HCT116 (cell line): ENCODE measurements around the gene DACT1. TPM values are rescaled to one million over a fixed set of nuclear protein-coding genes. Genes with fewer than 3 reads are reported as not detected.

Experiments used
- ATAC-seq: fragments of 200-7000 bp; cut with Tn5 transposase; 2 replicates; pipeline ENCODE4 v1.9.1; 2020; ENCODE audit warnings: mild to moderate bottlenecking, moderate library complexity
- BruUV-seq: library from RNA; stranded (reverse); fragments of 400-500 nt; replicated peaks from 2 replicates; lab custom pipeline; 2021; lab: Mats Ljungman, UMichigan
- CTCF ChIA-PET: fragments of 300-600 bp; sonication (Branson Sonifier 250); formaldehyde crosslinking; loops from one replicate; lab custom pipeline; 2021; ENCODE audit warnings: antibody characterized with exemption; lab: Charles Lee
- POLR2A ChIA-PET: fragments of 300-600, 350-600 bp; sonication (Branson Sonifier 250); formaldehyde crosslinking; loops from one replicate; lab custom pipeline; 2021; ENCODE audit warnings: antibody characterized with exemption; lab: Charles Lee
- RAD21 ChIA-PET, 2 experiments: fragments of 300-600 bp; sonication (Branson Sonifier 250); formaldehyde crosslinking; loops; one replicate each; lab custom pipeline; 2023; ENCODE audit warnings: low total read pairs in 2 of 2; ENCODE audit not compliant: uncharacterized antibody in 2 of 2, unreplicated experiment in 2 of 2, low non-redundant PET in 1 of 2; lab: Charles Lee
- DNase-seq: peaks from one replicate; pipeline ENCODE4 v3.0.0-alpha.2; 2010; ENCODE audit warnings: low read depth, low spot score
- H2AFZ ChIP-seq: fragments of 200-600 bp; shearing (Covaris generic), sonication (generic); 2 replicates; pipeline ENCODE4 v1.6.1; 2017; ENCODE audit warnings: low read depth, mixed run types, mixed read lengths, antibody characterized with exemption, low read length; ENCODE audit not compliant: poor library complexity, severe bottlenecking
- H3K27ac ChIP-seq: 2 replicates; pipeline ENCODE4 v1.5.1; 2012; ENCODE audit warnings: low read depth, low read length
- H3K27me3 ChIP-seq: fragments of 200-600 bp; sonication (generic); 2 replicates; pipeline ENCODE4 v1.6.1; 2016; ENCODE audit warnings: mixed run types, low read length, mixed read lengths; ENCODE audit not compliant: insufficient read depth
- H3K36me3 ChIP-seq, 2 experiments: fragments of 200-500 bp in 1 of 2; fragments of 200-600 bp in 1 of 2; sonication (Bioruptor generic) in 1 of 2; sonication (generic) in 1 of 2; 2 replicates each; pipeline versions ENCODE4 v1.5.1 to v1.6.1; 2014 to 2016; ENCODE audit warnings: low read length in 2 of 2, inconsistent platforms in 1 of 2, mixed read lengths in 1 of 2, mixed run types in 1 of 2; ENCODE audit not compliant: insufficient read depth in 2 of 2, control insufficient read depth in 1 of 2
- H3K4me1 ChIP-seq, 2 experiments: fragments of 200-600 bp in 1 of 2; sonication (generic) in 1 of 2; 2 replicates each; pipeline versions ENCODE4 v1.5.1 to v1.6.1; 2012 to 2017; ENCODE audit warnings: low read length in 2 of 2, inconsistent platforms in 1 of 2, mild to moderate bottlenecking in 1 of 2, mixed read lengths in 1 of 2, mixed run types in 1 of 2, moderate library complexity in 1 of 2; ENCODE audit not compliant: insufficient read depth in 2 of 2, control insufficient read depth in 1 of 2
- H3K4me2 ChIP-seq: fragments of 200-600 bp; sonication (generic); 2 replicates; pipeline ENCODE4 v1.6.1; 2017; ENCODE audit warnings: mixed run types, low read length, mixed read lengths
- H3K4me3 ChIP-seq, 2 experiments: fragments of 200-600 bp in 1 of 2; sonication (generic) in 1 of 2; replicated peaks in 1 of 2; 2 replicates each; pipeline ENCODE4 v1.5.1; 2011 to 2016; ENCODE audit warnings: low read length in 2 of 2, control low read depth in 1 of 2, low read depth in 1 of 2, mild to moderate bottlenecking in 1 of 2, mixed read lengths in 1 of 2, mixed run types in 1 of 2
- H3K79me2 ChIP-seq: fragments of 200-600 bp; sonication (generic); 2 replicates; pipeline ENCODE4 v1.6.1; 2017; ENCODE audit warnings: mild to moderate bottlenecking, mixed run types, low read length, moderate library complexity, mixed read lengths; ENCODE audit not compliant: insufficient read depth
- H3K9ac ChIP-seq: fragments of 200-600 bp; sonication (generic); 2 replicates; pipeline ENCODE4 v1.6.1; 2016; ENCODE audit warnings: low read length, mixed read lengths
- H3K9me2 ChIP-seq: fragments of 200-600 bp; sonication (generic), shearing (Covaris generic); 2 replicates; pipeline ENCODE4 v1.6.1; 2017; ENCODE audit warnings: mixed run types, mild to moderate bottlenecking, moderate library complexity; ENCODE audit not compliant: insufficient read depth
- H3K9me3 ChIP-seq, 2 experiments: fragments of 200-500 bp in 1 of 2; fragments of 200-600 bp in 1 of 2; sonication (Bioruptor generic) in 1 of 2; sonication (generic) in 1 of 2; 2 replicates each; pipeline ENCODE4 v1.6.1; 2014 to 2017; ENCODE audit warnings: low read length in 2 of 2, mixed read lengths in 2 of 2, inconsistent platforms in 1 of 2, low read depth in 1 of 2, mild to moderate bottlenecking in 1 of 2, mixed run types in 1 of 2, moderate library complexity in 1 of 2; ENCODE audit not compliant: control insufficient read depth in 1 of 2, insufficient read depth in 1 of 2
- H4K20me1 ChIP-seq: fragments of 200-600 bp; sonication (generic), shearing (Covaris generic); 2 replicates; pipeline ENCODE4 v1.6.1; 2017; ENCODE audit warnings: mixed run types, mild to moderate bottlenecking, moderate library complexity; ENCODE audit not compliant: insufficient read depth
- CBX3 ChIP-seq: IDR thresholded peaks from 2 replicates; pipeline ENCODE4 v1.6.1; 2012; ENCODE audit warnings: low read depth
- EGR1 ChIP-seq: IDR thresholded peaks from 2 replicates; pipeline ENCODE4 v1.6.1; 2012; ENCODE audit warnings: low read depth
- ELF1 ChIP-seq: IDR thresholded peaks from 2 replicates; pipeline ENCODE4 v1.6.1; 2012; ENCODE audit warnings: low read depth, borderline replicate concordance
- EZH2 ChIP-seq: fragments of 200-600 bp; sonication (generic); IDR thresholded peaks from 2 replicates; pipeline ENCODE4 v1.6.1; 2017; ENCODE audit warnings: antibody characterized with exemption, mixed run types
- FOSL1 ChIP-seq: IDR thresholded peaks from 2 replicates; pipeline ENCODE4 v1.6.1; 2012; ENCODE audit warnings: low read depth
- POLR2A ChIP-seq: IDR thresholded peaks from 2 replicates; pipeline ENCODE4 v1.7.0; 2011; ENCODE audit warnings: borderline replicate concordance; ENCODE audit not compliant: insufficient read depth, insufficient read length; ENCODE audit errors: extremely low read depth
- POLR2AphosphoS5 ChIP-seq: IDR thresholded peaks from 2 replicates; pipeline ENCODE4 v1.6.1; 2011; ENCODE audit warnings: mild to moderate bottlenecking, low read depth, low read length, moderate library complexity
- SRF ChIP-seq: IDR thresholded peaks from 2 replicates; pipeline ENCODE4 v1.6.1; 2012; ENCODE audit warnings: low read depth
- TCF7L2 ChIP-seq: IDR thresholded peaks from 2 replicates; pipeline ENCODE4 v1.7.0; 2011; ENCODE audit warnings: borderline replicate concordance, inconsistent platforms; ENCODE audit not compliant: insufficient read depth, insufficient read length; ENCODE audit errors: extremely low read depth
- intact Hi-C: fragments of 100-400 bp; cut with micrococcal nuclease; formaldehyde crosslinking; loops from 2 replicates; pipeline ENCODE4 v1.10.0; 2022
- total RNA-seq: library from RNA; stranded (reverse); gene quantifications from one replicate; pipeline ENCODE4 v1.2.1, GENCODE V29; 2021; ENCODE audit not compliant: unreplicated experiment

The DACT1 gene
- total RNA-seq, 1 experiment from 2014 or later = 1.6 TPM

DNA sequence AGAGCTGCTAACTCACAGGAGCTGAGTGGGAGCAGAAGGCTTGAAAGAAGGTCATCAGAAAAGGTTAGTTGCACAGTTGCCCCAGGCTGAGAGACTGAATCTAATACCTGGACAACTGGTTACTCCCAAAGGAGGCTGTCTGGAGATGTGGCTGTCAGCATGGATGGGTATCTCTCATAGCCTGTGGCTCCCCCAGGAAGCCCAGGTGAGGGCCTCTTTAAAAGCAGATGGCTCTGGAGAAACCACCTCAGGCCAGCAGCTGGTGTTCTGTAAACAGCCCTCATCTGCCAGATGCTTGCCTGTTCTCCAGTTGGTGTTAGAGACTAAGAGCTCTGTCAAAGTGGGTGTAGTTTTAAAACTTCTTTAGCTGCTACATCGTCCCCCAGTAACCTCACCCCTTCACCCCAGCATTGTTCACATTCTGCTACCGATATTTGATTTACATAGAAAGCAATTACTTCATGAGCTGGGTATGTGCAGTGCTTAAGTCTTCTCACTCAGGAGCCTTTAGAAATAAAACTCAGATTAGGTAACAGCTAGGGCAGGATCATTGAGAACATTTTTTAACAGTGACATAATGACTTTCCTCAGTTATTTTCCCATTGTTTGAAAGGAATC is 25.8 kb downstream of the DACT1 start (continued):
- TF ChIP-seq FOSL1 = no peak

DNA sequence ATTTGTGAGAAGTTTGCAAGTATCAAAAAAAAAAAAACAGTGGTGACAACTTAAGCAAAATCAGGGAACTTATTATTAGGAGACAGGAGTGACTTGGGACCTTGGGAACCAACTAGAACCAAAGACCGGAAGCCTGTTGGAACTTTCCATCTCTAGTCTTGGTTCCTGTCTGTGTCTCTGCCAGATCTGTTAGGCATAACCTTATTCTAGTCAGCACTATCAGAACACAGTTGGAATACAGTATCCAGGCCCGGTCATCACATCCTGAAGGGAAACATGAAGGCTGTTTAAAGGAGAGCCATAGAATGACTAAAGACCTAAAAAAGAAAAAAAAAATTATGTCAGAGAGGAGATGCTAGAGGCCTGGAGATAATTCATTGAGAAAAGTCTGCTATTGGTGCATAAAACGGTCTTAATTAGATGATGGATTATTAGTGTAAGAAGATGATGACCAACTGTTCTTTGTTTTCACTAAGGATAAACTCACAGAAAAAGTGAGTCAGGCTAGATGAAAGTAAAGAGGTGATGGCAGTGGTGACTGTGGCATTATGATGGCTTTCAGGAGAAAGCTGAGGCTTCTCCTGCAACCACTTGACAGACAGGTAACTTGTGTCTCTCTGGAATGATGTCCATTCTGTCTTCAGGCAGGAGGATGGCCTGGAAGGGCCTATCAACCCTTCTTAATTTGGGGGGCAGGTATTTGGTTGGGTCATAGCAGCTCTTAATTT is 28.2 kb downstream of the DACT1 start:
- DNase-seq (no peak), ATAC-seq (no peak)
- Histone ChIP-seq H3K27ac (no peak overlapping the region), H3K9me3 (no peaks in the 10 kb centered on the region), H3K4me3 (no peak overlapping the region), H3K27me3 (no peaks in the 10 kb centered on the region), H3K9me2 (no peaks in the 10 kb centered on the region), H3K4me2 (no peak overlapping the region), H3K79me2 (no peaks in the 10 kb centered on the region), H3K4me1 (no peaks in the 10 kb centered on the region), H4K20me1 (no peaks in the 10 kb centered on the region), H3K36me3 (no peaks in the 10 kb centered on the region), H3K9ac (no peak overlapping the region), H2AFZ (no peak overlapping the region)
- TF ChIP-seq SRF = no peak
- TF ChIP-seq EGR1 = no peak
- no peak for TF ChIP-seq POLR2A
- no peak for TF ChIP-seq TCF7L2
- no peak for TF ChIP-seq ELF1
- no peak for TF ChIP-seq CBX3
- no peak for TF ChIP-seq POLR2AphosphoS5
- TF ChIP-seq EZH2 = no peak
- POLR2A ChIA-PET = no interaction called here
- CTCF ChIA-PET = no interaction called here
- intact Hi-C loops = no loop called here
- no TSS peak for BruUV-seq
- RAD21 ChIA-PET = no interaction called here
